GM19395 (cell line): ENCODE measurements around the gene GALNT9.

ENCODE experiments used
- ATAC-seq: cut with Tn5 transposase; IDR thresholded peaks from one replicate; pipeline ENCODE4 v1.9.1; 2021; ENCODE audit warnings: mild to moderate bottlenecking, moderate library complexity; ENCODE audit not compliant: unreplicated experiment

GALNT9 gene

GRCh38 chr12:132161796-132162507 is 167.4 kb downstream of the GALNT9 start:
- no peak for ATAC-seq

DNA sequence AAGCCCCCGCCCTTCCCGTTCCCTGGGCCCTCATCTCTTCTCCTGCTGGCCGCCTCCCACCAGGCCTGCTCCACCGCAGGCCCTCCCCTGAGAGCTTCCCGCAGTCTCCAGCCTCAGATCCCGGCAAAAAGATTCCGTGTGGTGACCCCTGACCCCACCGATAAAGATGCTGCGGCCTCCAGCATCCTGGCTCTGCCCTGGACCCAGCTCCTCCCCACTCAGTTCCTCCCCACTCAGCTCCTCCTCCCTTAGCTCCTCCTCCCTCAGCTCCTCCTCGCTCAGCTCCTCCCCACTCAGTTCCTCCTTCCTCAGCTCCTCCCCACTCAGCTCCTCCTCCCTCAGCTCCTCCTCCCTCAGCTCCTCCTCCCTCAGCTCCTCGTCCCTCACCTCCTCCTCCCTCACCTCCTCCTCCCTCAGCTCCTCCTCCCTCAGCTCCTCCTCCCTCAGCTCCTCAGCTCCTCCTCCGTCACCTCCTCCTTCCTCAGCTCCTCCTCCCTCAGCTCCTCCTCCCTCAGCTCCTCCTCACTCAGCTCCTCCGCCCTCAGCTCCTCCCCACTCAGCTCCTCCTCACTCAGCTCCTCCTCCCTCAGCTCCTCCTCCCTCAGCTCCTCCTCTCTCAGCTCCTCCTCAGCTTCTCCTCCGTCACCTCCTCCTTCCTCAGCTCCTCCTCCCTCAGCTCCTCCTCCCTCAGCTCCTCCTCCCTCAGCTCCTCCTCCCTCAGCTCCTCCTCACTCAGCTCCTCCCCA is 168.2 kb downstream of the GALNT9 start:
- ATAC-seq = no peak

DNA sequence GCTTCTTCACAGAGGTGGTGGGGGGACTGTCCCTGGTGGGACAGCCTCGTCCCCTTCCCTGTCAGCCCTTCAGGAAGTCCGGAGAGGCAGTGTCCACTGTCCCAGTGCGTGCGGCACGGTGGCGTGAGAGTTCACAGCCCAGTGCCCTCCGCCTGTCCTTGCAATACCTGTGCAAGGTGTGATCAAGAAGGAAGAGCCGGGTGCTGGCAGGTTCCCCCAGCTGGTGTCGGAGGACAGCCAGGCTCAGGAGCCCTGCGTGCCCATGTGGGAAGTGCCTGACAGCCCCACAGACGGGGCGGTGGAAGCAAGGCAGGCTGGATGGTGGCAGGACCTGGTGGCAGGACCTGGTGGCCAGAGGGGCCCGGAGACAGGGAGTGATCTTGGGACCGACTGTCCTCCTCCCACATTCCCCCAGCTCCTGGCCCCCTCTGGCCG is 168.8 kb downstream of the GALNT9 start:
- ATAC-seq = no peak

GRCh38 chr12:132160016-132160415 is 169.4 kb downstream of the GALNT9 start:
- ATAC-seq = no peak

DNA sequence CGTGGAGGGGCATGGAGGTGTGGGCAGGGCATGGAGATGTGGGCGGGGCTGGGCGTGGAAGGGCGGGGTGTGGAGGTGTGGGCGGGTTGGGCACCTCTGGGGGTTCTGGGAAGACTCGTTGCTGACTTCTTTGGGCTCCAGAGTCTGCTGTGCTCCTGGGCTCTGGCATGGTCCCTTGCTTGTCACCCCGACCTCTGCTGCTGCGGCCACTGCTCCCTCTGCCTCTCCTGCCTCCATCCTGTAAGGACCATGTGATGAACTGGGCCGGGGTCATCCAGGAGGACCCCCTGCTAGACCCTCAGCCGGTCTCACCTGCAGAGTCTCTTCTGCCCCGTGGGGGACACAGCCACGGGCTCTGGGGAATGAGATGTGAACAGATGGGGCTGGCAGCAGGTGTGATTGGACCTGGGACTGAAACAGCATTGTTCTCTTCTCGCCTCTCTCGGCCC is 169.8 kb downstream of the GALNT9 start:
- no peak for ATAC-seq

GRCh38 chr12:132158677-132159554 is 170.5 kb downstream of the GALNT9 start:
- ATAC-seq = no peak

- no peak for ATAC-seq
Observed at GRCh38 chr12:132157733-132158409, 171.5 kb downstream of the GALNT9 start.

GRCh38 chr12:132156573-132157325 is 172.6 kb downstream of the GALNT9 start:
- ATAC-seq = no peak

DNA sequence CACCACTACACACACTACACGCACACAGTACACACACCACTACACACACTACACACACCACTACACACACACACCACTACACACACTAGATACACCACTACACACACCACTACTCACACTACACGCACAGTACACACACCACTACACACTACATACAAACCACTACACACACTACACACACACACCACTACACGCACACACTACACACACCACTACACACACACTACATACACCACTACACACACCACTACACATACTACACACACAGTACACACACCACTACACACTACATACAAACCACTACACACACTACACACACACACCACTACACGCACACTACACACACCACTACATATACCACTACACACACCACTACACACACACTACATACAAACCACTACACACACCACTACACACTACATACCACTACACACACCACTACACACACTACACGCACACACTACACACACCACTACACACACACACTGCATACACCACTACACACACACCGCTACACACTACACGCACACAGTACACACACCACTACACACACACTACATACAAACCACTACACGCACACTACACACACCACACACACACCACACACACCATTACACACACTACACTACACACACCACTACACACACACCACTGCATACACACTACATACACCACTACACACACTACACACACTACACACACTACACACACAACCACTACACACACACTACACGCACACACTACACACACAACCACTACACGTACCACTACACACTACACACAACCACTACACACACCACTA is 173.4 kb downstream of the GALNT9 start:
- no peak for ATAC-seq

- ATAC-seq = no peak
Observed at GRCh38 chr12:132154941-132155770, 174.2 kb downstream of the GALNT9 start.

- ATAC-seq = peak; percentile 49
Observed at GRCh38 chr12:132154341-132154761, 175.0 kb downstream of the GALNT9 start.

GRCh38 chr12:132153501-132154340 is 175.7 kb downstream of the GALNT9 start:
- peak; percentile 85 for ATAC-seq

DNA sequence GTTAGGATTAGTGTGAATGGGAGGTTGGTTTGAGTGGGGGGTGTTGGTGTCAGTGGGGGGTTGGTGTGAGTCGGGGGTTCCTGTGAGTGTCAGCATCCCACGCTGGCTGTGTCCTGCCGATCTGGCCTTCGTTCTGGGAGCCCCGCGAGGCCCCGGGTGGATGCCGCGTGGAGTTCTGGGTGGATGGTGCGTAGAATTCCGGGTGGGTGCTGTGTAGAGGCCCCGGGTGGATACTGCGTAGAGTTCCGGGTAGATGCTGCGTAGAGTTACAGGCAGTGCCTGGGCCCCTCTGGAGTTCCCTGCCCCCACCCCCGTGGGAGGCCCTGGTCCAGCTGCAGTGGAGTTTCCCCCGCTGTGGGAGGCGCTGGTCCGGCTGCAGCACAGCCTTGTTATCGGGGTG is 176.4 kb downstream of the GALNT9 start:
- no peak for ATAC-seq

GRCh38 chr12:132152411-132152821 is 177.0 kb downstream of the GALNT9 start:
- no peak for ATAC-seq

DNA sequence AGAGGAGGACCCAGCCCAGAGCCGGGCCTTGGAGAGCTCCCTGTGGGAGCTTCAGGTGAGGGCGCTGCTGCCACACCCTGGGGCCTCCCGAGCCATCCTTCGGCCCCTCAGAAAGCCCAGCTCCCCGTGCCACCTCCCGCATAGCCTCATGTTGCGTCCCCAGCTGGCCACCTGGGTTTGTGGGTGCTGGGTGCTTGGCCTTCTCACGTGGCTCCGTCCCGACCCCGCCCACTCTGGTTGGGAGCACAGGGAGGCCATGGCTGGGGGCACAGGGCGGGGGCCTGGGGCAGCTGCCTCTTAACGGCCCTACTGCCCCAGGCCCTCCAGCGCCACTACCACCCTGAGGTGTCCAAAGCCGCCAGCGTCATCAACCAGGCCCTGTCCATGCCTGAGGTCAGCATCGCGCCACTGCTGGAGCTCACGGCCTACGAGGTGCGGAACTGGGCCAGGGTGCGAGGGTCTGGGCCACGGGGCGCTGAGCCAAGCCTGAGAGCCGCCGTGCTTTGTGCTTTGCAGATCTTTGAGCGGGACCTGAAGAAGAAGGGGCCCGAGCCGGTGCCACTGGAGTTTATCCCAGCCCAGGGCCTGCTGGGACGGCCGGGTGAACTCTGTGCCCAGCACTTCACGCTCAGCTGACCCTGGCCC is 177.5 kb downstream of the GALNT9 start:
- no peak for ATAC-seq

- no peak for ATAC-seq
Observed at GRCh38 chr12:132151145-132151765, 178.1 kb downstream of the GALNT9 start.

DNA sequence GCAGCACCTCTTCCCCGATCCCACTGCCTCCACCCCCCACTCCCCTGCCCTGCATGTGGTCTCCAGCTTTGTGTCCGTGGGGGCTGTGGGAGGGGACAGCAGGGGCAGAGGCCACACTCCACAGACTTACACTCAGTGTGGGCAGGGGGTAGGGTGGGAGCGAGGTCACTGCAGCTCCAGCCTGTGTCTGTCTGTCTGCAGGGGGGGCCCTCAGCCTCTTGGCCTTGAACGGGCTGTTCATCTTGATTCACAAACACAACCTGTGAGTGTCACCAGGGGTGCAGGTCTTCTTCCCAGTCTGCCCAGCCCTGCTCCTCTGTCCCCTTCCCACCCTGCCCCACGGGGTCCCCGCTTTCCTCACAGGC is 178.6 kb downstream of the GALNT9 start:
- no peak for ATAC-seq
